Measurements from ENCODE around the gene ENAM.

- TF ChIP-seq ZNF296 (CRISPR knock-in tag; conservative IDR thresholded peaks at IDR 0.05) (no peak), POLR2A (IDR thresholded peaks at IDR 0.05; ENCODE audit: insufficient read depth in 1 of 2, low read depth in 2 of 2, low read length in 2 of 2) (no peak), CTCF (CRISPR knock-in tag; IDR thresholded peaks at IDR 0.05) (peak; percentile 70), NFE2 (CRISPR knock-in tag; IDR thresholded peaks at IDR 0.05) (no peak), USF2 (IDR thresholded peaks at IDR 0.05; ENCODE audit: low read depth, low read length) (no peak), USF2 (CRISPR knock-in tag; IDR thresholded peaks at IDR 0.05; ENCODE audit: borderline replicate concordance) (no peak), CEBPZ (IDR thresholded peaks at IDR 0.05; ENCODE audit: low read length) (no peak), KDM5A (IDR thresholded peaks at IDR 0.05; ENCODE audit: borderline replicate concordance, low read length) (no peak), CBX1 (IDR thresholded peaks at IDR 0.05; ENCODE audit: low read depth) (no peak), ZNF510 (CRISPR knock-in tag; IDR thresholded peaks at IDR 0.05; ENCODE audit: low read depth) (no peak)
Observed at GRCh38 chr4:70651864-70652506, 23.4 kb downstream of the ENAM start.
